ENCODE results near the gene SPNS2.

The SPNS2 gene

GRCh38 chr17:4478318-4478830, 20.3 kb upstream of the SPNS2 start:
- DNase-seq (ENCODE audit: low read depth, low spot score): no peak
- TF ChIP-seq POLR2AphosphoS5 (IDR thresholded peaks at IDR 0.05; ENCODE audit: borderline replicate concordance, low read depth, low read length): no peak
- TF ChIP-seq EZH2 (IDR thresholded peaks at IDR 0.05): no peak
- TF ChIP-seq FOXP2 (optimal IDR thresholded peaks at IDR 0.05; ENCODE audit: control extremely low read depth, extremely low read length, insufficient read depth): no peak
- H3K4me3 ChIP-seq: no peak overlapping the region
- no peaks in the 10 kb centered on the region for H3K9me3 ChIP-seq (ENCODE audit: low read depth, low read length)
- no peak overlapping the region for H3K27ac ChIP-seq
- no peak overlapping the region for H3K9ac ChIP-seq (ENCODE audit: insufficient read length)
- H3K36me3 ChIP-seq (ENCODE audit: insufficient read depth, low read length): no peaks in the 10 kb centered on the region

- no peak for TF ChIP-seq FOXP2 (optimal IDR thresholded peaks at IDR 0.05; ENCODE audit: control extremely low read depth, extremely low read length, insufficient read depth)
- TF ChIP-seq EZH2 (IDR thresholded peaks at IDR 0.05): no peak
- no peak for TF ChIP-seq POLR2AphosphoS5 (IDR thresholded peaks at IDR 0.05; ENCODE audit: borderline replicate concordance, low read depth, low read length)
- no peak for DNase-seq (ENCODE audit: low read depth, low spot score)
- H3K36me3 ChIP-seq (ENCODE audit: insufficient read depth, low read length): no peaks in the 10 kb centered on the region
- no peak overlapping the region for H3K27ac ChIP-seq
- no peaks in the 10 kb centered on the region for H3K9me3 ChIP-seq (ENCODE audit: low read depth, low read length)
- no peak overlapping the region for H3K4me3 ChIP-seq
- no peak overlapping the region for H3K9ac ChIP-seq (ENCODE audit: insufficient read length)
Measured at GRCh38 chr17:4479340-4479981, 19.2 kb upstream of the SPNS2 start.

GRCh38 chr17:4479982-4480751, 18.5 kb upstream of the SPNS2 start:
- TF ChIP-seq EZH2 (IDR thresholded peaks at IDR 0.05) (no peak), FOXP2 (optimal IDR thresholded peaks at IDR 0.05; ENCODE audit: control extremely low read depth, extremely low read length, insufficient read depth) (no peak), POLR2AphosphoS5 (IDR thresholded peaks at IDR 0.05; ENCODE audit: borderline replicate concordance, low read depth, low read length) (no peak)
- no peak overlapping the region for H3K27ac ChIP-seq
- DNase-seq (ENCODE audit: low read depth, low spot score): no peak
- no peak overlapping the region for H3K9ac ChIP-seq (ENCODE audit: insufficient read length)
- no peaks in the 10 kb centered on the region for H3K9me3 ChIP-seq (ENCODE audit: low read depth, low read length)
- no peak overlapping the region for H3K4me3 ChIP-seq
- H3K36me3 ChIP-seq (ENCODE audit: insufficient read depth, low read length): no peaks in the 10 kb centered on the region

- Histone ChIP-seq H3K27ac (no peak overlapping the region), H3K36me3 (ENCODE audit: insufficient read depth, low read length) (no peaks in the 10 kb centered on the region), H3K9me3 (ENCODE audit: low read depth, low read length) (no peaks in the 10 kb centered on the region), H3K4me3 (no peak overlapping the region), H3K9ac (ENCODE audit: insufficient read length) (no peak overlapping the region)
- no peak for DNase-seq (ENCODE audit: low read depth, low spot score)
- no peak for TF ChIP-seq POLR2AphosphoS5 (IDR thresholded peaks at IDR 0.05; ENCODE audit: borderline replicate concordance, low read depth, low read length)
- no peak for TF ChIP-seq FOXP2 (optimal IDR thresholded peaks at IDR 0.05; ENCODE audit: control extremely low read depth, extremely low read length, insufficient read depth)
- no peak for TF ChIP-seq EZH2 (IDR thresholded peaks at IDR 0.05)
Measured at GRCh38 chr17:4480929-4481898, 17.5 kb upstream of the SPNS2 start.

GRCh38 chr17:4482338-4483011, 16.2 kb upstream of the SPNS2 start:
- no peak for DNase-seq (ENCODE audit: low read depth, low spot score)
- TF ChIP-seq EZH2 (IDR thresholded peaks at IDR 0.05) (no peak), POLR2AphosphoS5 (IDR thresholded peaks at IDR 0.05; ENCODE audit: borderline replicate concordance, low read depth, low read length) (no peak), FOXP2 (optimal IDR thresholded peaks at IDR 0.05; ENCODE audit: control extremely low read depth, extremely low read length, insufficient read depth) (no peak)
- H3K4me3 ChIP-seq: no peak overlapping the region
- H3K36me3 ChIP-seq (ENCODE audit: insufficient read depth, low read length): no peaks in the 10 kb centered on the region
- H3K9ac ChIP-seq (ENCODE audit: insufficient read length): no peak overlapping the region
- H3K9me3 ChIP-seq (ENCODE audit: low read depth, low read length): no peaks in the 10 kb centered on the region
- H3K27ac ChIP-seq: no peak overlapping the region

GRCh38 chr17:4483012-4483840, 15.5 kb upstream of the SPNS2 start:
- DNase-seq (ENCODE audit: low read depth, low spot score): no peak
- Histone ChIP-seq H3K9me3 (ENCODE audit: low read depth, low read length) (no peaks in the 10 kb centered on the region), H3K36me3 (ENCODE audit: insufficient read depth, low read length) (no peaks in the 10 kb centered on the region), H3K27ac (no peak overlapping the region), H3K9ac (ENCODE audit: insufficient read length) (no peak overlapping the region), H3K4me3 (no peak overlapping the region)
- no peak for TF ChIP-seq EZH2 (IDR thresholded peaks at IDR 0.05)
- TF ChIP-seq FOXP2 (optimal IDR thresholded peaks at IDR 0.05; ENCODE audit: control extremely low read depth, extremely low read length, insufficient read depth): no peak
- no peak for TF ChIP-seq POLR2AphosphoS5 (IDR thresholded peaks at IDR 0.05; ENCODE audit: borderline replicate concordance, low read depth, low read length)

Measured in SK-N-MC (cell line).